HG02798 (cell line): Measurements from ENCODE around the gene KCNJ10.

Experiments used
- ATAC-seq: cut with Tn5 transposase; IDR thresholded peaks from one replicate; pipeline ENCODE4 v1.9.1; 2021; ENCODE audit warnings: mild to moderate bottlenecking; ENCODE audit not compliant: unreplicated experiment, poor library complexity

The KCNJ10 gene

GRCh38 chr1:160099716-160100375 is 29.9 kb upstream of the KCNJ10 start:
- ATAC-seq: no peak

- ATAC-seq: peak; percentile 91
Observed at GRCh38 chr1:160098852-160099561, 29.0 kb upstream of the KCNJ10 start.

GRCh38 chr1:160097911-160098851 is 28.2 kb upstream of the KCNJ10 start, which contains the start of gene IGSF8:
TSS of gene IGSF8 (minus strand) at chr1:160098619. CDS start at chr1:160098472, 147 bp downstream.
- ATAC-seq: peak; percentile 62

- no peak for ATAC-seq
Observed at GRCh38 chr1:160097151-160097910, 27.4 kb upstream of the KCNJ10 start.

DNA sequence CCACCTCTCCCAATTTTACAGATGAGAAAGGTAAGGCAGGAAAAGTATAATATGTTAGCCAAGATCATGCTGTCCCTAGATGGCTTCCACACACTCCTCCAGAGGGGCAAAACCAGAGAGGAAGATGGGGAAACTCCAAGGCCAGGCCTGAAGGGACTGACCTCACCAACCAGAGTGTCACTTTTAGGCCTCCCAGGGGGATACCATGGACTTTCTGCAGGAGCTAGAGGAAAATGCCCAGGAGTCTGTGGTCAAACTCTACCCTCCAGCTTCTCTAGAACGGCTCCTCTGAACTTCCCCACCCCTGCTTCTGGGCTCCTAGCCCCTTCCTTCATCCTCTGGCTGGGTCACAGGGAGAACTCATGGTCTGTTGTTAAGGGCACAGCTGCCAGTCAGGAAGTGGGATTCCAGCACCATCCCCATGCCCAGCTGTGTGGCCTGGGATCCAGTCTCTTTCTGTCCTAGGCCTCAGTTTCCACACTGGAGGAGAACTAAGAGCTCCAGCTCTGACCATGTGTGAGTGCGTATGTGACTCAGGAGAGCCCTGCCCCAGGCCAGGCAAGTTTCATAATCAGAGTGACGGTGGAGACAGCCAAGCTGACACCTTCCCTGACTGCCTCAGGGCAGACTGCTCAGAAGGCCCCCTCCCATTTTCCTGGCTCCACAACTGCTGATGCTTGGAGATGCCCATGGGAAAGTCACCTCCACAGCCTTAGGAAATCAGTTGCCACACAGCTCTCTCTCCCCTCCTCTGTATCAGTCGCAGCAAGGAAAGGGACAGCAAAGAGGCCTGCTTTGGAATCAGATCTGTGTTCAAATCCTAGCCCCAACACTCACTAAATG is 26.5 kb upstream of the KCNJ10 start:
- ATAC-seq: no peak

- no peak for ATAC-seq
Observed at GRCh38 chr1:160095382-160096105, 25.6 kb upstream of the KCNJ10 start.

DNA sequence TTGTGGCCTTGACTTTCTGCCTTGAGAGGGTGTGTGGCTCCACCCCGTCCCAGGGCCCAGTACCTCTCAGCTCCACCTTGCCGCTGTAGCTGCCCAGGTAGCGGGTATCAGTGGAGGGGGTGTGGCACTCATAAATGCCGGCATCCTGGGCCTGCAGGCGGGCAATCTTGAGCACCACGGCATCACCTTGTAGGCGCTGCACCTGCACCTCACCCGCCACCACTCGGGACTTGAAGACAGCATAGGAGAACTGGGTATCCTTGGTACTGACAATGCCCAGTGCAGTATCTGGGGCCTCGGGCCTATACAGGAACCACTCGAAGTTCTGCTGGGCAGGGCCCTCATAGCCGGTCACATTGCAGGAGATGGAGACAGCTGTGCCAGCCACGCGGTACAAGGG is 24.8 kb upstream of the KCNJ10 start:
- ATAC-seq: no peak

DNA sequence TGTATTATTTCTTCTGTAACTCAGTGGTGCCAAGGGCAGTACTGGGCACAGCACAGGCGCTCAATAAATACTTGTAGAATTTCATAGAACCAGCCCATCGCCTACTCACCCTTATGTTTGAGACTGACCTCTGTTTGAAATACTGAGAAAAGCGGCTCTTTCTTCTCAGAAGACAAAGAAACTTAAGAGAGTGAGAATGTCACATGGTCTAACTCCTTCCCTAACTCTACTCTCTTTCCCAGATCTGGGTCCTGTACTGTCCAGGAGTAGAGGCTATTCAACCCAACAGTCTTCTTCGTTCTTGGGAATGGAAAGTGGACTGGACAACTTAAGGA is 24.3 kb upstream of the KCNJ10 start:
- ATAC-seq: no peak

- no peak for ATAC-seq
Observed at GRCh38 chr1:160093624-160094290, 23.8 kb upstream of the KCNJ10 start.

DNA sequence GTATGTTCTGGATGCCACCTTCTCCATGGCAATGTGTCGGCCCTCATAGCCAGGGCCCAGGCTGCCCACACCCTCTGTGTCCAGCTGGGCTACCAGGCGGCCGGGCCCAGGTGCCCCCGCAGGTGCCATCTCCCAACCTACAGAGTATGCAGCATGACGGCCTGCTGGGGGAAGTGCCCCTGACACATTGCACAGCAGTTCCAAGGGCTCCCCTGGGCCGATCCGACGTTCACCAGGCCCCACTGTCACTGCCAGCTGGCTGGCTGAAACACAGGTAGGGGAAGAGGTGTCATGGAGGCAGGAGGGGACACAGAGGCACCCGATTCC is 23.1 kb upstream of the KCNJ10 start:
- ATAC-seq: no peak

DNA sequence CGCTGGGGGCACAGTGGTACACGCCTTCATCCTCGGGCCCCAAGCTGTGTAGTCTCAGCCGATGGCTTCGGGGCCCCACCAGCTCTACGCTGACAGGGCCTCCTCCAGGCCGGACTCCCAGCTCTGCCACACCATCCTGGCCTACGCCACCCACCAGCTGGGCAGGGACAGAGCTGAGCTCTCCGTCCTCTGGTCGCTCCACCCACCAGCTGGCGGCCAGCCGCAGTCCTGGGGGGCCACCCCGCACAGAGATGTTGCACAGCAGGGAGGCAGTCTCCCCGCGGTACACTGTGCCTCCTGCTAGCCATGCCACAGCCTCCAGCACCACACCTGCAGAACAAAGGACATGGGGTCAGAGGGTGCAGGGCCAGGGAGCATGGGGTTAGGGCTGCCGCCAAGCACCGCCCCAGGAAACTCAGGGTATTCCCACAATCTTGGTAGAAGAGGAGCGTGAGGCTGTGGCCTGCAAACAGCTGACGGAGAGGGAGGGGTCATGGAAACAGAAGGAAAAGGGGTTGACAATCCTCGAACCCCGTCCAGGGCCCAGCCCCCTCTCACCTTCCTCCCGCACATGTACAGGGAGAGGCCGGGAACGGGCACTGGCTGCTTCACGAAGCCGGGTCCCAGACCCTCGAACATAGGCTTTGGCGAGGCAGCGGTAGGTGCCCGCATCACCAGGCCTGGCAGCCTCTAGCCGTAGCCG is 22.6 kb upstream of the KCNJ10 start:
- ATAC-seq: no peak

- no peak for ATAC-seq
Observed at GRCh38 chr1:160091666-160092223, 21.8 kb upstream of the KCNJ10 start.

- no peak for ATAC-seq
Observed at GRCh38 chr1:160090760-160091159, 20.8 kb upstream of the KCNJ10 start.

DNA sequence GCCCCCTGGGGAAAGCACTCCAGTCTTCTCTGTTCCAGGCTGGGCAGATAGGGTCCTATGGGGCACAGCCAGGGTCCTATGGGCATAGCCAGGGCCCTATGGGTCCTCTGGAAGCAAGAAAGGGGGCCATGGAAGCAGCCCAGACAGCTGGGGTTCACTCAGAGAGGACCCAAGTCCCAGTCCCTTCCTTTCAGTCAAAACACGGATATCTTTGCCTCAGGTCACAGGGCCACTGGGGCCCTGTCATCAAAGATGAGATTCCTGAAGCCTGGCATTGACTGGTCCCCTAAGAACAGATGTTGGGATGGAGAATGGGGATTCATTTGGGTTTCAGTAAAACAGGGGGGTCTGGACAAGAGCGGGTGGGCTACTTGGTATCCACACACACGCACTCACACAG is 19.9 kb upstream of the KCNJ10 start:
- ATAC-seq: no peak

DNA sequence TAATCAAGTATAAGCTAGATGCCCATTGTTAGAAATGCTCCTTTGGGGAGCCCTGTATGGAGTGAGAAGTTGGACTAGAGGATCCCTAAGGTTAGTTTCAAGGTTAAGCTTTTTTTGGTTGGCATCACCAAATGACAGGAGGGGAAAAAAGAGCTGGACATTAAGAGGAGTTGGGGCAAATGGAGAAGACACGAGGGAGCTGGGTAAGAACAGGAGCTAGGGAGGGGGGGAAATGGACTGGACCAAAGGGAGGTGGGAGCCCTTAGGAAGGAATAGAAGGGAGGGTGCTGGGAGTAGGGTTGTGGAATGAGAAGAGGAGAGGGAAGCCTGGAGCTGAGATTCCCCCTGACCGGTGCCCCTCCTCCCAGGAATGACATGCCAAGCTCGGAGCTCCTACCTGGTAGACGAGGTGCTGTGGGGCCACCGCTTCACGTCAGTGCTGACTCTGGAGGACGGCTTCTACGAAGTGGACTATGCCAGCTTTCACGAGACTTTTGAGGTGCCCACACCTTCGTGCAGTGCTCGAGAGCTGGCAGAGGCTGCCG is 17.2 kb upstream of the KCNJ10 start:
- no peak for ATAC-seq

DNA sequence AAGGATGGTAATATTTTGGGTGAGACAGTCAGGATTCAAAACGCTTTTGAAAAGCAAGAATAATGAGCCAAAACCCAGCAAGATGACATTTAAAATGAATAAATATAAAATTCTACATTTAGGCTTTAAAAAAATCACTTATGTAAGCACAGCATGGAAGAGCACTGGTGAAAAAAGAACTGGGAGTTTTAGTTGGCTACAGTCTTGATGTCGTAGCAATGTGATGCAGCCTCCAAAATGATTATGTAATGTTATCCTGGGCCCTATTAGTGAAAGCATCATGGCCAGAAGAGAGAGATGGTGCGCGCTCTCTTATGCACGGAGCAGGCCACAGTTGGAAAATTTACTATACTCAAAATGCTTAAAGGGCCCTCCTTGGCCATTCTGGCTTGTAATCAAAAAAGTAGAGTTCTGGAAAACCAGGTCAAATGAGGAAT is 16.5 kb upstream of the KCNJ10 start:
- ATAC-seq: no peak
